ENCODE data around the gene SPSB2.
"Not testable (repeated sequence)": the region's sequence is repeated elsewhere in the genome, so short reads cannot be mapped to it uniquely, and the experiment has no call there.

Gene SPSB2

GRCh38 chr12:6899837-6900519, 26.9 kb upstream of the SPSB2 start:
- no peak for DNase-seq

- DNase-seq = no peak
These were observed 26.3 kb upstream of the SPSB2 start for GRCh38 chr12:6899427-6899826.

- DNase-seq = no peak
These were observed 23.8 kb upstream of the SPSB2 start for GRCh38 chr12:6896846-6897435.

GRCh38 chr12:6894321-6894720, 21.2 kb upstream of the SPSB2 start:
- DNase-seq = no peak

GRCh38 chr12:6892683-6893082, 19.6 kb upstream of the SPSB2 start:
- DNase-seq = not testable (repeated sequence)

GRCh38 chr12:6891646-6892001, 18.5 kb upstream of the SPSB2 start:
- no peak for DNase-seq

- peak; percentile 96 for DNase-seq
These were observed 17.9 kb upstream of the SPSB2 start for GRCh38 chr12:6890789-6891645.

GRCh38 chr12:6889775-6890573, 16.9 kb upstream of the SPSB2 start:
- not testable (repeated sequence) for DNase-seq

GRCh38 chr12:6888794-6889193, 15.7 kb upstream of the SPSB2 start:
- DNase-seq = not testable (repeated sequence)

- no peak for DNase-seq
These were observed 15.3 kb upstream of the SPSB2 start for GRCh38 chr12:6888360-6888759.

- DNase-seq = no peak
These were observed 14.4 kb upstream of the SPSB2 start for GRCh38 chr12:6887460-6887859.

GRCh38 chr12:6886206-6886999, 13.3 kb upstream of the SPSB2 start:
- DNase-seq = not testable (repeated sequence)

- DNase-seq = no peak
These were observed 11.4 kb upstream of the SPSB2 start for GRCh38 chr12:6884539-6884938.

- no peak for DNase-seq
These were observed 10.6 kb upstream of the SPSB2 start for GRCh38 chr12:6883683-6884082.

- no peak for DNase-seq
These were observed 10.1 kb upstream of the SPSB2 start for GRCh38 chr12:6883252-6883651.

- DNase-seq = not testable (repeated sequence)
These were observed 6.7 kb upstream of the SPSB2 start for GRCh38 chr12:6879824-6880223.

- not testable (repeated sequence) for DNase-seq
These were observed 889 bp upstream of the SPSB2 start for GRCh38 chr12:6874015-6874368.

- peak; percentile 52 for DNase-seq
These were observed 742 bp downstream of the SPSB2 start for GRCh38 chr12:6872073-6873048.

- DNase-seq = no peak
These were observed 1.8 kb downstream of the SPSB2 start for GRCh38 chr12:6871052-6871957.

GRCh38 chr12:6870304-6870703, 2.8 kb downstream of the SPSB2 start:
- not testable (repeated sequence) for DNase-seq
